GM18951 (cell line): ENCODE data around the gene MLST8.

Experiments
- POLR2A ChIP-seq: IDR thresholded peaks from 4 replicates; pipeline ENCODE4 v1.6.1; 2011; ENCODE audit warnings: mild to moderate bottlenecking; ENCODE audit not compliant: insufficient read length, insufficient read depth; ENCODE audit errors: extremely low read depth
- in situ Hi-C: fragments of 300-500 bp; cut with MboI; formaldehyde crosslinking; loops from one replicate; pipeline ENCODE4 v1.12.0; 2022; ENCODE audit warnings: low sequenced_read_pairs, mixed read lengths, inconsistent platforms; ENCODE audit not compliant: unreplicated experiment

MLST8 gene

GRCh38 chr16:2228161-2228824 lies 23.0 kb downstream of the MLST8 start:
- in situ Hi-C loops: no loop called here
- TF ChIP-seq POLR2A: no peak

GRCh38 chr16:2229091-2229490 lies 23.8 kb downstream of the MLST8 start:
- in situ Hi-C loops: no loop called here
- TF ChIP-seq POLR2A: no peak

GRCh38 chr16:2229632-2230250 lies 24.5 kb downstream of the MLST8 start:
- TF ChIP-seq POLR2A: no peak
- in situ Hi-C loops: no loop called here

GRCh38 chr16:2230376-2230775 lies 25.1 kb downstream of the MLST8 start:
- in situ Hi-C loops: no loop called here
- TF ChIP-seq POLR2A: no peak

GRCh38 chr16:2231016-2231931 lies 26.0 kb downstream of the MLST8 start:
- no peak for TF ChIP-seq POLR2A
- in situ Hi-C loops: no loop called here

GRCh38 chr16:2232094-2232990 lies 27.1 kb downstream of the MLST8 start:
- in situ Hi-C loops: no loop called here

GRCh38 chr16:2233046-2233775 lies 28.0 kb downstream of the MLST8 start:
- TF ChIP-seq POLR2A: peak; percentile 11
- in situ Hi-C loops: no loop called here

More at GRCh38 chr16:2232094-2232990, 27.1 kb downstream of the MLST8 start:
- no peak for TF ChIP-seq POLR2A

- in situ Hi-C loops: no loop called here
- no peak for TF ChIP-seq POLR2A
These were observed 28.9 kb downstream of the MLST8 start for GRCh38 chr16:2233872-2234812.

GRCh38 chr16:2234813-2235170 lies 29.5 kb downstream of the MLST8 start:
- in situ Hi-C loops: no loop called here
- TF ChIP-seq POLR2A: no peak

GRCh38 chr16:2235234-2235651 lies 30.0 kb downstream of the MLST8 start:
- in situ Hi-C loops: no loop called here
- TF ChIP-seq POLR2A: no peak

- in situ Hi-C loops: no loop called here
- no peak for TF ChIP-seq POLR2A
These were observed 30.6 kb downstream of the MLST8 start for GRCh38 chr16:2235695-2236336.
